HG03521 (cell line): ENCODE results near the gene SPTBN1.

ENCODE experiments used
- ATAC-seq: cut with Tn5 transposase; IDR thresholded peaks from one replicate; pipeline ENCODE4 v1.9.1; 2021; ENCODE audit warnings: mild to moderate bottlenecking, moderate library complexity; ENCODE audit not compliant: unreplicated experiment

Gene SPTBN1

GRCh38 chr2:54644236-54644635 lies 188.1 kb downstream of the SPTBN1 start:
- ATAC-seq = no peak

- ATAC-seq = no peak
These were observed 190.2 kb downstream of the SPTBN1 start for GRCh38 chr2:54646170-54646927.

GRCh38 chr2:54648256-54648655 lies 192.1 kb downstream of the SPTBN1 start:
- no peak for ATAC-seq

GRCh38 chr2:54649191-54649590 lies 193.1 kb downstream of the SPTBN1 start:
- no peak for ATAC-seq

GRCh38 chr2:54649633-54650032 lies 193.5 kb downstream of the SPTBN1 start:
- no peak for ATAC-seq

GRCh38 chr2:54650612-54651011 lies 194.5 kb downstream of the SPTBN1 start:
- no peak for ATAC-seq

- no peak for ATAC-seq
These were observed 195.2 kb downstream of the SPTBN1 start for GRCh38 chr2:54651291-54651690.

GRCh38 chr2:54652540-54652939 lies 196.4 kb downstream of the SPTBN1 start:
- no peak for ATAC-seq

- ATAC-seq = no peak
These were observed 197.6 kb downstream of the SPTBN1 start for GRCh38 chr2:54653572-54654204.

- no peak for ATAC-seq
These were observed 199.1 kb downstream of the SPTBN1 start for GRCh38 chr2:54655046-54655809.

- ATAC-seq = no peak
These were observed 200.7 kb downstream of the SPTBN1 start for GRCh38 chr2:54656863-54657262.

GRCh38 chr2:54657664-54658083 lies 201.5 kb downstream of the SPTBN1 start:
- no peak for ATAC-seq

- ATAC-seq = no peak
These were observed 202.5 kb downstream of the SPTBN1 start for GRCh38 chr2:54658564-54659071.

GRCh38 chr2:54659527-54659926 lies 203.4 kb downstream of the SPTBN1 start:
- no peak for ATAC-seq

GRCh38 chr2:54660752-54661151 lies 204.6 kb downstream of the SPTBN1 start:
- no peak for ATAC-seq

GRCh38 chr2:54663424-54664030 lies 207.4 kb downstream of the SPTBN1 start:
- ATAC-seq = no peak

- no peak for ATAC-seq
These were observed 208.2 kb downstream of the SPTBN1 start for GRCh38 chr2:54664238-54664786.

GRCh38 chr2:54665436-54665856 lies 209.3 kb downstream of the SPTBN1 start:
- no peak for ATAC-seq

- no peak for ATAC-seq
These were observed 210.1 kb downstream of the SPTBN1 start for GRCh38 chr2:54666131-54666633.

GRCh38 chr2:54666634-54667265 lies 210.6 kb downstream of the SPTBN1 start:
- no peak for ATAC-seq
